Spleen (tissue), 7 donors: ENCODE measurements around the gene MOB2.

Experiments used
- POLR2A ChIP-seq, 3 donors: fragments of 450-650 bp; IDR thresholded peaks; one replicate each; pipeline ENCODE4 v1.5.1; 2017; ENCODE audit warnings: antibody characterized with exemption in 3 of 3, mild to moderate bottlenecking in 1 of 3
- TF ChIP-seq, protein P1 (sequence below), 11 experiments: fragments of 200-600 bp in 7 of 11; fragments of 450-650 bp in 4 of 11; sonication (generic) in 4 of 11; IDR thresholded peaks in 8 of 11; conservative IDR thresholded peaks in 3 of 11; 1 replicate in 7 of 11; 2 replicates in 4 of 11; pipeline versions ENCODE4 v1.4.0 to v1.8.0; 2016 to 2021; ENCODE audit warnings: antibody characterized with exemption in 11 of 11, inconsistent platforms in 4 of 11, mild to moderate bottlenecking in 1 of 11
- donor health status: DM: no; HTN: no; CAD: no; lungs with moderate emphysema.
- donor health status: DM: no; HTN: no; CAD: no.
- donor health status: DM: no; HTN: no; CAD: no.

DNA sequence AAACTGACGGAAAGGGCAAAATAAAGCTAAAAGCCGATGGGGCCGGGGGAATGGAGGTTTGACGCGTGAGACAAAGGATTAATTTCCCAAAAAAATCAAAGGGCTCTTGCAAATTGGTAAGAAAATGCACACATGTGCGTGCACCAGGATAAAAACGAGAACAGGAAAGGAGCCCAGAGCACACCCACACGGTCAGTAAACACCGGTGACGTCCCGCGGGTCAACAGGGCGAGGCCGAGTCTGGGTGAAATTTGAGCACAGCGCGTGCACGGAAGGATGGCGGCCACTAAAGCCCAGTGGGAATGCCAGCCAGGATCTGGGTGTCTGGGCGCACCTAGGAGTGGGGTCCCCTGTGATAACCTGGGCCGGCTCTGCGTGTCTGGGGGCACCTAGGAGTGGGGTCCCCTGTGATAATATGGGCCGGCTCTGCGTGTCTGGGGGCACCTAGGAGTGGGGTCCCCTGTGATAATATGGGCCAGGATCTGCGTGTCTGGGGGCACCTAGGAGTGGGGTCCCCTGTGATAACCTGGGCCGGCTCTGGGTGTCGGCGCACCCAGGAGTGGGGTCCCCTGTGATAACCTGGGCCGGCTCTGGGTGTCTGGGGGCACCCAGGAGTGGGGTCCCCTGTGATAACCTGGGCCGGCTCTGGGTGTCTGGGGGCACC, 52.5 kb downstream of the MOB2 start:
- TF ChIP-seq, protein P1, sequence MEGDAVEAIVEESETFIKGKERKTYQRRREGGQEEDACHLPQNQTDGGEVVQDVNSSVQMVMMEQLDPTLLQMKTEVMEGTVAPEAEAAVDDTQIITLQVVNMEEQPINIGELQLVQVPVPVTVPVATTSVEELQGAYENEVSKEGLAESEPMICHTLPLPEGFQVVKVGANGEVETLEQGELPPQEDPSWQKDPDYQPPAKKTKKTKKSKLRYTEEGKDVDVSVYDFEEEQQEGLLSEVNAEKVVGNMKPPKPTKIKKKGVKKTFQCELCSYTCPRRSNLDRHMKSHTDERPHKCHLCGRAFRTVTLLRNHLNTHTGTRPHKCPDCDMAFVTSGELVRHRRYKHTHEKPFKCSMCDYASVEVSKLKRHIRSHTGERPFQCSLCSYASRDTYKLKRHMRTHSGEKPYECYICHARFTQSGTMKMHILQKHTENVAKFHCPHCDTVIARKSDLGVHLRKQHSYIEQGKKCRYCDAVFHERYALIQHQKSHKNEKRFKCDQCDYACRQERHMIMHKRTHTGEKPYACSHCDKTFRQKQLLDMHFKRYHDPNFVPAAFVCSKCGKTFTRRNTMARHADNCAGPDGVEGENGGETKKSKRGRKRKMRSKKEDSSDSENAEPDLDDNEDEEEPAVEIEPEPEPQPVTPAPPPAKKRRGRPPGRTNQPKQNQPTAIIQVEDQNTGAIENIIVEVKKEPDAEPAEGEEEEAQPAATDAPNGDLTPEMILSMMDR (IDR thresholded peaks at IDR 0.05 in 8 of 11, conservative IDR thresholded peaks at IDR 0.05 in 3 of 11), result no peak
- no peak for TF ChIP-seq POLR2A (IDR thresholded peaks at IDR 0.05)
